NCI-H524 (cell line): Measurements from ENCODE around the gene POLE2.
A peak's percentile ranks its signal among the peaks of the same experiment; 100 is the strongest.
"Not testable (repeated sequence)": the region's sequence is repeated elsewhere in the genome, so short reads cannot be mapped to it uniquely, and the experiment has no call there.

Source experiments
- DNase-seq, 2 experiments: peaks; one replicate each; lab custom pipeline; 2025; lab: John Stamatoyannopoulos, UW

POLE2 gene

DNA sequence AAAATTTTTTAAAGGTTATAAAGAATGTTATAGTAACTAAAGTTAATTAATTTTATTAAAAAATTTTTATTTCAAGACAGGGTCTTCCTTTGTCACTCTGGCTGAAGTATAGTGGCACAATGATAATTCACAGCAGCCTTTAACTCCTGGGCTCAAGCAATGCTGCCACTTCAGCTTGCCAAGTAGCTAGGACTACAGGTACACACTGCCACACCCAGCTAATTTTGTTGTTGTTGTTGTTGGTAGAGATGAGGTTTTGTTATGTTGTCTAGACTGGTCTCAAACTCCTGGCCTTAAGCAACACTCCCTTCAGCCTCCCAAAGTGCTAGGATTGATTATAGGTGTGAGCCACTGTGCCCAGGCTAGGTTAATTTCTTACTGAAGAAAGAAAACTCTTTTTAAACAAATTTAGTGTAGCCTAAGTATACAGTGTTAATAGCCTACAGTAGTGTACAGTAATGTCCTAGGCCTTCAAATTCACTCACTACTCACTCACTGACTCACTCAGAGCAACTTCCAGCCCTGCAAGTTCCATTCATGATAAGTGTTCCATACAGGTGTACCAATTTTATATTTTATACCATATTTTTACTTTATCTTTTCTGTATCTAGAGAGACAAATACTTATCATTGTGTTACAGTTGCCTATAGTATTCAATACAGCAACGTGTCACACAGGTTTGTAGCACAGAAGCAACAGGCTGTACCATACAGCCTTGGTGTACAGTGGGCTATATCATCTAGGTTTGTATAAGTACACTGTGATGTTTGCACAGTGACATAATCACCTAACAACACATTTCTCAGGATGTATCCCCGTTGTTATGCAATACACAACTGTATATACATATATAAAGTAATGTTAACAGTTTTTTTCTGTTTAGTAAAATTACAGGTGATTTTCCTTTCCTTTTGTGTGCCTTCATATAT lies 28.2 kb downstream of the POLE2 start:
- no peak for DNase-seq

DNA sequence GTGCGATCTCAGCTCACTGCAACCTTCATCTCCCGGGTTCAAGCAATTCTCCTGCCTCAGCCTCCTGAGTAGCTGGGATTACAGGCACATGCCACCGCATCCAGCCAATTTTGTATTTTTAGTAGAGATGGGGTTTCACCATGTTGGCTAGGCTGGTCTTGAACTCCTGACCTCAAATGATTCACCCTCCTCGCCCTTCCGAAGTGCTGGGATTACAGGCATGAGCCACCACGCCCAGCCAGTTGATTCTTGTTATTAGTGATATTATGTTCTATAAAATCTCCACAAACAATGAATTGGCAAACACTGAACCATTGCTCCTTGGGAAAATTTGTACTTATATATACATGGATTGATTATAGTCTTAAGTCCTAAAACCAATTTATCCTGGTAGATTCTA lies 30.5 kb downstream of the POLE2 start:
- DNase-seq = not testable (repeated sequence)

DNA sequence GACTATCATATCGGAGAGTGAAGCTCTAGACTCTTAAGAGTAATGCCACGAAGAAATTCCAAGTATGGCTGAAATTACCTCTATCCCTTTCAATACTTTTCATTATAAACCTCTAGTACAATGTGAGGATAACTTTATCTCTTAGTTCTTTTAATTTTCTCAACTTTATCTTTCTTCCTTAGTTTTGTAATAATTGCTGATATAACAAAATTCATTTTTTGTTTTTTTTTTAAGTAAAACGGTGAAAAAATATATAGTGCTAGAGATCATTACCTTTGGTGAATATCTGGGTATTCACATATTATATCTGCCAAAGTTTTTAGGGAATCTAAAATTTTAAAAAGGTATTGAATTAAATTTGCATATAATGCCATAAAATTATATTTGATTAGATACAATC lies 33.5 kb downstream of the POLE2 start:
- no peak for DNase-seq

DNA sequence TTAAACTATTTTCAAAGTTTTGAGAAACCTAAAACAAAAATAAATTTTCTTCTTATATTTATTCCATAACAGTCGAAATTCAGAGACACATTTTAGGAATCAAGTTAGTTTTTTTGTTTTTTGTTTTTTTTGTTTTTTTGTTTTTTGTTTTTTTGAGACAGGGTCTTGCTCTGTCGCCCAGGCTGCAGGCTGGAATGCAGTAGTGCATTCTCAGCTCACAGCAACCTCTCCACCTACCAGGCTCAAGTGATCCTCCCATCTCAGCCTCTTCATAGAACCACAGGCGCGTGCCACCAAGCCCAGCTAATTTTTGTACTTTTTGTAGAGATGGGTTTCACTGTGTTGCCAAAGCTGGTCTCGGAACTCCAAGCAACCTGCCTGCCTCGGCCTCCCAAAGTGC lies 34.5 kb downstream of the POLE2 start:
- no peak for DNase-seq

DNA sequence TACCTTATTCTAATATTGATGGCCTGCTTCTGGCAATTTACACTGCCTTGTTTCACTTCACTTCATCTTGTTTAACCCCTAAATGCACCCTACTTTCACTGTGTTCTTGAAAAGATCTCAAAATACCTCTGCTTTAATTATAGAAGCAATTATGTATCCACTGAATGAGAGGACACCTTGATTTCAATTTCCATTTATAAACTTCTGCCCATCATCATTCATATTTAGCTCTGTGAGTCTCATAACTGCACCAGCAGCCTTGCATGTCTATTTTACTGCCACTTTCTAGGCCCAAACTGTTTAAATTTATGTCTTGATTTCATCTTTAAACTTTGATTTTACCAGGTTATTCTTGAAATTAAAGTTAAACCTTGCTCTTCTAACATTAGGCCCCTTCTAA lies 45.9 kb downstream of the POLE2 start:
- no peak for DNase-seq

DNA sequence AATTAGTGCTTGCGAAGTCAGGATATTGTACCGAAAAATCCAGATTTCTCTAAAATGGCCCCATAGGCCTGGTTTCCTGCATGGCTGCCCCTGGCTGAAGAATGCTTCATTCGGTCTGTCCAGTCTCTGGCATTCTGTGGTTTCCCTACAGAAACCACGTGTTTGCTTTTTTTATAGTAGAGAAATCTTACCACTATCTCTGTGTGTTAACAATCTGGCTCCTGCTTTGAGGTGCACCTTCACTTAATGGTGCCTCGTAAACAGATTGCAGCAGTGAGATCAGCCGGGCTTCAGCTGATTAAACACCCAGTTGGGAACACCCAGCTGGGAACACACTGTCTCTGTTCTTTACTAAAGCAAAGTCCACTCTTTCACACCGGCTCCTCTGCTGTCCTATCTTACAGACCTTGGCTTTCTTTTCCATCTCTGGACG lies 46.3 kb downstream of the POLE2 start:
- DNase-seq = peak in 1 of 2 experiments; percentile 36

DNA sequence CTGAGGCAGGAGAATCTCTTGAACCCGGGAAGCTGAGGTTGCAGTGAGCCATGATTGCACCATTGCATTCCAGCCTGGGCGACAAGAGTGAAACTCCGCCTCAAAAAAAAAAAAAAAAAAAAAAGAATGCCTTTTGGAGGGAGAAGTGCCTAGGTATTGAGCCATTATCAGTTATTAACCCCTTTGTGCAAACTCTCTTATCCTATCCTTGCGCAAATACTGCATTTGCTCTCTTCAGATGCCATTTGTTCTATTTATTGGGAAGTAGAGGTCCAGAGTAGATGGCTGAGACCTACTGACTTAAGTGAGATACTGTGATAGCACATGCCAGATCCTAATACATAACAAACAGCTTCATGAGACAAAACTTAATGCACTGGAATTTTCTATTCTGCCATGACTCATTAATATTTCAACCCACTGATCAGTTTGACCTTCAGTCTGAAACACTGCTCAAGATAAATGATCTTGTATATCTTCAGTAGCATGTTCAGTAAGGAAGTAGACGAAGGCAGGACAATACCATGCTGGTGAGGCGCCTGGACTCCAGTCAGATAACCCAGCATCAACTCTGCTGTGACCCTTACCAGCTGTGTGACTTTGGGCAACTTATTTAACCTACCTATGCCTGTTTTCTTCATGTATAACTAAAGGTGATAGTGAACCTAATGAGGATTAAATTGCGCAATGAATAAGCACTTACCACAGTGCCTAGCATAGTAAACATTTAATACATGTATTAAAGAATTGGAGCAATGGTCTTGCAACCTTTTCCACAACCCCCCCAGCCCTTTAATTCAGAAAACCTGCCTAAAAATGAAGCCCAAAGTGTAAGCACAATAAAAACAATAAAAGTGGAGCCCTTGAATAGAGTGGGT lies 47.2 kb downstream of the POLE2 start:
- DNase-seq = no peak

DNA sequence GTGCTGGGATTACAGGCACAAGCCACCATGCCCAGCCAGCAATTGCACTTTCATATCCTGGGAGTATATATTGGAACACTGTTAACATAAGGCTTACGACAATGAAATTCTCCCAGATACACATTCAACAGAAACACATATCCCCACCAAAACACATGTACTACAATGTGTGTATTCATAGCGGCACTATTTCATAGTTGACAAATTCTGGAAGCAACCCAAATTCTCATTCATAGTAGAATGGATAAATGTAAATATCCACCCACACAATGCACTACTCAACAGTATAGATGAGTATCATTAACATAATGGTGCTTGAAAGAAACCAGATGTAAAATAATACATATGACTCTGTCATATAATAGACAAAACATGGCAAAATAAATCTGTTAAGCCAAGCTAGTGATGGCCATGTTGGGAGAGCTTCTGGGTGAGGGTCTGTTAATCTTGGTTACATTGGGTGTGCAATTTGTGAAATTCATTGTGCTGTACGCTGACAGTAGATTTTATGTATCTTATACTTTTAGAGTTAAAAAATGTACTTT lies 50.4 kb downstream of the POLE2 start:
- no peak for DNase-seq

DNA sequence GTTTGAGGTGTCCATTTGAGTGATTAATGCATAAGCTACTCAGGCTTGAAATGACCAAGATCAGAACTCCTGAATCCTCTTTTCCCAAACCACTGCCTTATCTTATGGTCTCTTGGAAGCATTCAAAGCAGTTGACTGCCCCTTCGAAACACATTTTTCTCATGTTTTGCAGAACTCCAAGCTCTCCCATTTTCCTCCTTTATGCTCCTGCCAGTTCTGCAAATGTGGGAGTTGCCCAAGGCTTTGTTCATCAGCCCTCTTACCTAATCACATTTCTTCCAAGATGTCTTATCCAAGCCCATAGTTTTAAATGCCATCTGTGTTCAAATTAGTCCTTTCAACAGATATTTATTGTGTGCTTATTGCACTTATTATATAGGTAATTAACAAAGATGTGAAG lies 51.1 kb downstream of the POLE2 start:
- no peak for DNase-seq

DNA sequence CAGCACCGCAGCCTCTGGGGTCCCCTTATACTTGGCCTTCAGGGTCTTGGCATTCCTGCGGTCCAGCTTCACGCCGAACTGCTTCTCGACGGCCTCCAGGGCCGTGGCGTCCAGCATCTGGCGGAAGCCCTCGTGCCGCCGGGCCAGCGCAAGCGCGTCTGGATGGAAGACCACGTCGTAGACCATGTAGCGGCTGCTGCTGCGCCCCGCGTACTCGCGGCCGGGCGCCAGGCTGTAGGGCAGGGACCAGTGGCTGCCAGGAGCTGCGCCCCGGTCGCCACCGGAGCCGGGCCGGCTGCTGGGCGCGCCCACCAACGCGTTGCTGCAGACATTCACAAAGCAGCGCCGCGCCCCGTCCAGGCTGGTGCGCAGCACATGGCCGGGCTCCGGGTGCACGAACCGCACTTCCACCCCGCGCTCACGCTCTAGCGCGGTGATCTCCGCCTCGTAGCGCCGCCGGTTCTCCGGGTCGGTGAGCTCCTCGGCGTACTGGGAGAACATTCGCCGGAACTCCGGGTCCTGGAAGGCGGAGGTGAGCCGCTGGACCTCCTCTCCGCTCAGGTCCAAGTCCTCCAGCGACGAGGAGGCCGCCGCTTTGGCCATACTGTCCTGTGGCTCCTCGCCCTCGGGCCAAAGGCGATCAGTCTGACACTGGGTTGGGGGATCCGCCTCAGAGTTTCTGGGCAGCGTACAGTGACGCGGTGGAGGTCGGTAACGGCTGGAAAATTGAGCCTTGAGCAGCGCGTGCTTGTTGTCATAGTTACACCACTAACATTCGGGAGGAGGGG lies 53.3 kb downstream of the POLE2 start, which contains the start of gene DNAAF2:
TSS of gene DNAAF2 (minus strand) at position 698 of the 788 bp plus-strand sequence. CDS start at position 603, 95 bp downstream.
- DNase-seq = peak; percentile 32 to 69

DNA sequence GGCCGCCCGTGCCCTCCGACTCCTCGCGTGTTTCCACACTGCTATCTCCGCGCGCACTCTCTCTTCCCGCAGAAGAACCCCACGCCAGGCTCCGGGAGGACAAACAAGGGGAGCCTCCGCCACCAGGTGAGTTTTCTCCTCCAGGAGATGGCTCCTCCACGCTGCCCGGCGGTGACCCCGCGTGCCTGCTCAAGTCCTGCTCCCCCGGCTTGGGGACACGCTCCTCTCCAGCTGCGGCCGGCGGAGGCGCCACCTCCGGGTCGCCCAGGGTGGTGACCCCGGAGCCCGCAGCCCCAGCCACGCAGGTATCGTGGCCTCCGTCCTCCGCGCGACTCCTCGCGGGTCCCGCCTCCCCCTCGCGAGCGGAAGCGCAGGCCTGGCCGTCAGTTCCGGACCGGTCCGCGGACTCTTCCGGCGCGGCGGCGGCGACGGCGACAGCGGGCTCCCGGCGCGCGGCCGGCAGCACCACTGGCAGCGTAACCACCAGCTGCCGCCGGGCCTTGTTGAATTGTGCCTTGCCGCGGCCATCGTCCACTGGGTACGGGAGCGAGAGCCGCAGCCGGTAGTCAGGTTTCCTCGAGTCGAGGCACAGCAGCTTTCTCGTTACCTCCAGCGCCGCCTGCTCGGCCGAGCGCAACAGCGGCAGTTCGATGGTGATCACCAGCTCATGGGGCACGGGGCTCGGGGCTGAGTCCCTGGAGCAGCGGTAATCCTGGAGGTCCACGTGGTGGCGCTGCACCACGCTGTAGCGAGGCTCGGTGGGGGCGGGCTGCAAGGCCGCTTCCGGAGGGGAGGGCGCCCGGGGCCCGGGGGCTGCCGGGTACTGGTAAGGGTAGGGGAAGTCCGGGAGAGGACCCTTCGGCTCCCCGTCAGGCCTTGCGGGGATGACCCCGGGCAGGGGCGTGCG lies 54.1 kb downstream of the POLE2 start:
- DNase-seq = peak; percentile 98 to 99

DNA sequence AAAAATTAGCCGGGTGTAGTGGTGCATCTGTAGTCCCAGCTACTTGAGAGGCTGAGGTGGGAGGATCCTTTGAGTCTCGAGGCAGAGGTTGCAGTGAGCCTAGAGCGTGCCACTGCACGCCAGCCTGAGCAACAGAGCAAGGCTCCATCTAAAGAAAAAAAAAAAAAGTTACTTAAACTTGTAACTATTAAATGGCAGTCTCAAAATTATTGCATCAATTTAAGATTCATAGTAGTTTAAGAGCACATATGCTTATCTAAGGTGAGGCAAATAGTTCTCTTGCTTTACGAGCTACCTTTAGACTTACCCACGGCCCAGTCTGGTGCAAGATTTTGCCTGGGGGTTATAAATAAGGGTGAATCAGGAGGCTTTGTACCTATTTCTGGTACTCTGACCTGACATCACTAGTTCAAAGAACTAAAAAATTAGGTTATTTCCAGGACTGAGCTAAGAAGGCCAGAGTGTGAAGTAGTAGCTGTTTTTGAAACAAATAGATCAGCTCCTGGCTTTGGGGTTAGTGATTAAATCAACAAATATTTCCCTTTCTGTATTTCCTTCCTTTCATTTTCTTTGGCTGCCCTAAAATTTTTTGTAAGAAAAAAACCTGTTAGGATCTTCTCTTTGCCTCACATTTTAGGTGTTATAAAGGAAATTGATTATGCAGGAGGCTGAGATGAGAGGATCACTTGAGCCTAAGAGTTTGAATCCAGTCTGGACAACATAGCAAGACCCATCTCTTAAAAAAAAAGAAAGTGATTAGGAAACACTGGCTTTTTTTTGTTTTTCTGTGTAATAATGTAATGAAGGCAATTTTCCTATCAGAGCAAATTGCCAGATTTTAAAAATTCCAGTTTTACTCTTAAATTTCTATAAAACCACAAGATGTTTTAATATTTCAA lies 63.8 kb downstream of the POLE2 start:
- DNase-seq = no peak

DNA sequence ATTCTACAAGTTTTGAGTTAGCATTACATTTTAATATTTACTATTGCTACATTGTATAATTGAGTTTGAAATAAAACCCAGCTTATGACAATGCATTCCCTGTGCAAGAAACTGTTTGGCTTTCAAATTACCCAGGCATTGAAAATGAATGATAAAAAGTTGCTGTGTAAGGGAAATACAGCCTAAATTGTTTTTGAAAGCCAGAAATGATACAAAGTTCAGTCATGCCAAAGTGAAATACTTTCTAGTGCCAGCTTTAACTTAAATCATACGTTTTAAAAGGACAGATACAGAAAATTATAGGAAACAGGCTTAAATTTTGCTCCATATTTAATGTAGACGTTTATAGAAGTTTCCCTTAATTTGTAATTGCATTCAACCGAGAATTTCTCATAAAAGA lies 64.6 kb downstream of the POLE2 start:
- no peak for DNase-seq

DNA sequence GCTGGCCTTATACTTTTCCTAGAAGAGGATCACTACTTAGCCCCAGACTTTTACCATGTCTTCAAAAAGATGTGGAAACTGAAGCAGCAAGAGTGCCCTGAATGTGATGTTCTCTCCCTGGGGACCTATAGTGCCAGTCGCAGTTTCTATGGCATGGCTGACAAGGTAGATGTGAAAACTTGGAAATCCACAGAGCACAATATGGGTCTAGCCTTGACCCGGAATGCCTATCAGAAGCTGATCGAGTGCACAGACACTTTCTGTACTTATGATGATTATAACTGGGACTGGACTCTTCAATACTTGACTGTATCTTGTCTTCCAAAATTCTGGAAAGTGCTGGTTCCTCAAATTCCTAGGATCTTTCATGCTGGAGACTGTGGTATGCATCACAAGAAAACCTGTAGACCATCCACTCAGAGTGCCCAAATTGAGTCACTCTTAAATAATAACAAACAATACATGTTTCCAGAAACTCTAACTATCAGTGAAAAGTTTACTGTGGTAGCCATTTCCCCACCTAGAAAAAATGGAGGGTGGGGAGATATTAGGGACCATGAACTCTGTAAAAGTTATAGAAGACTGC lies 65.9 kb downstream of the POLE2 start:
- peak in 1 of 2 experiments; percentile 53 for DNase-seq

DNA sequence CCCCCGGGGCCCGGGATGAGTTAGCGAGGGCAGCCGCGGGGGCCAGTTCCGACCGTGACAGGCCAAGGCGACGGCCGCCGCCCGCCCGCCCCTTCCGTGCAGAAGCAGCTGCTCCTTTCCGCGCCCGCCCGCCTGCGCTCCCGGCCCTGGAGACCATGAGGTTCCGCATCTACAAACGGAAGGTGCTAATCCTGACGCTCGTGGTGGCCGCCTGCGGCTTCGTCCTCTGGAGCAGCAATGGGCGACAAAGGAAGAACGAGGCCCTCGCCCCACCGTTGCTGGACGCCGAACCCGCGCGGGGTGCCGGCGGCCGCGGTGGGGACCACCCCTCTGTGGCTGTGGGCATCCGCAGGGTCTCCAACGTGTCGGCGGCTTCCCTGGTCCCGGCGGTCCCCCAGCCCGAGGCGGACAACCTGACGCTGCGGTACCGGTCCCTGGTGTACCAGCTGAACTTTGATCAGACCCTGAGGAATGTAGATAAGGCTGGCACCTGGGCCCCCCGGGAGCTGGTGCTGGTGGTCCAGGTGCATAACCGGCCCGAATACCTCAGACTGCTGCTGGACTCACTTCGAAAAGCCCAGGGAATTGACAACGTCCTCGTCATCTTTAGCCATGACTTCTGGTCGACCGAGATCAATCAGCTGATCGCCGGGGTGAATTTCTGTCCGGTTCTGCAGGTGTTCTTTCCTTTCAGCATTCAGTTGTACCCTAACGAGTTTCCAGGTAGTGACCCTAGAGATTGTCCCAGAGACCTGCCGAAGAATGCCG lies 66.7 kb downstream of the POLE2 start:
- DNase-seq = peak; percentile 82 to 84

DNA sequence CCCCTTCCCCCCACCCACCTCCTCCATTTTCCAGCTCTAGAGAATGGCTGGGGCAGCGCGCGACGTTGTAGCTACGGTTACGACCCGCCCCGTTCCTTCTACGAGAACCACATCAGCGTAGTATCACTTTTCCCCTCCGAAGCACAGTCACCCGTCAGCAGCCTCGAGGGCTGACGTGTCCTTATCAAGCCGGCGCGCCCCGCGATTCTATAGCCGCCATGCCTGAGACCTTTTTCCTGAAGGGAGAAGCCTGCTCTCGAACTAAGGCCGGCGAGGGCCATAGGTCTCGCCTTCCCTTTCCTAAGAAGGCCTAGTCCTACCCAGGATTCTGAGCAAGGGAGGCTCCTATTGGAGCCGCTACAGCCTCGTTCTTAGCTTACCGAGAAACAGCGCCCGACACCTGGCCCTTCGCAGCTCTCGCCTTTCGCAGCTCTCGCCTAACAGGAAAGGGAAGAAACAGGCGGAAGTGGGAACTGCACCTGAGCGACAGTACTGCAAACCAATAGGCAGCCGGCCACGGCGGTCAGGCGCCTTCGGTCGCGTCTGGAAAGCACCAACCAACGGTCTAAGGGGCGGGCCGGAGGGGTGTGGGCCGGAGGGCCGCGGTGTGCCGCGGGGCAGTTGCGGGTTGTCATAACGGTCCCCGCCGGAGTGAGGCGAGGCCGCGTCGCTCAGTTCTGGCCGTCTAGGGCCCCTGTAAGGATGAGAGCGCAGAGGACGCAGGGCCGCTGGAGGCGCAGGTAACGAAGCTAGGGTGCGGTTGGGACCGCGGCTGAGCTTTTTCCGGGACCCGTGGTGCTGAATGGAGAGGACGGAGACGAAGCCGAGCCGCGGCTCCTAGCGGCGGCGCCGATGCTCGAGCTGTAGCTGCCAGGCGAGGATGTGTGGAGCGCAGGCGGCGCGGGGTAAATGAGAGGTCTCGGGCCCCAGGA lies 67.6 kb downstream of the POLE2 start, which contains the start of the genes MGAT2 and RPL36AL:
TSS of gene MGAT2 (plus strand) at position 618 of the 932 bp plus-strand sequence. CDS start 470 bp downstream, outside the sequence.
TSS of gene RPL36AL (minus strand) at position 445 of the 932 bp plus-strand sequence. CDS start 1,522 bp downstream, outside the sequence.
- DNase-seq = peak; percentile 99 to 100

DNA sequence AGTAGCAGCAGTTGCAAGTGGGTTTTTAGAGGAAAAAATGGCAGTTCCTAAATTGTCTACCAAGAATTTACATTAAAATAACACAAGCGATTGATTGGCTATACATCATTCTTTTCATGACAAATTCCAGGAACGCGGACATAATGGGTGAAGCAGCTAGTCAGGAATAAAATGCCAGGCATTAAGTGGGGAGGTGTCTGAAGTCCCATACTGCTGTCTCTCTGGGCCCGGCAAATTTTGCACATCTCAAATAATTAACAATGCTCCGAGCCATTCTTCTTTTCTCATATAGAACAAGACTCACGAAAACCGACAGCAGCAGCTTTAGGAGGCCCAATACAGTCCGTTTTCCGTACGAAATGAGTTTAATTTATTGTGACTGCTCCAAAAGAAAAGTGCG lies 68.3 kb downstream of the POLE2 start:
- no peak for DNase-seq
